Measurements from ENCODE around the gene FHOD3.

DNA sequence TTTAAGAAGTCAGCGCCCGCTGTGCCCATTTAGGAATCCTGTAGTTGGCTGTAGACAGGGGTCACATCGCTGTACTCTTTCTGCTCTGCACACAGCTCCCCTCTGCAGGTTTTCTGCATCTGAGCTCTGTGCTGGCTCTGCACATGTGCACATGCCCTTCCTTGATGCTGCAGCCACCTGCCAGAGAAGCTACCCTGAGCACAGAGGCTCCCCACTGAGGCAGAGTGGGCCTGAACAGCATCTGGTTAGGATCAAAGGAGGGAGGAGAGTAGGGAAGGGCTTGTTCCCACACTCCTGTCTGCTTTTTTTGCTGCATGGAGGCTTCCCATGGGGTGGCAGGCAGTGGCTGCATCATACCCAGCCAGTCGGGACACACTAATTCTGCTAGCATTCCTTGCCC lies 238.9 kb downstream of the FHOD3 start:
- TF ChIP-seq TAF1 (IDR thresholded peaks at IDR 0.05; ENCODE audit: borderline replicate concordance, low read depth, low read length), result no peak
- TF ChIP-seq POLR2A (IDR thresholded peaks at IDR 0.05; ENCODE audit: low read depth, low read length), result no peak

Data from GM12892 (cell line).